Measurements from ENCODE around the gene GPR149.
"Not testable (repeated sequence)": the region's sequence is repeated elsewhere in the genome, so short reads cannot be mapped to it uniquely, and the experiment has no call there.

The GPR149 gene

GRCh38 chr3:154430014-154430413 is at the start of gene GPR149:
Gene GPR149, minus strand, starts transcription at chr3:154430190. Its CDS starts 575 bp downstream, at chr3:154429615.
- H3K4me1 ChIP-seq (ENCODE audit: control insufficient read depth in 1 of 2, insufficient read depth in 1 of 2, low read depth in 1 of 2, low read length in 1 of 2) = peaks cover 18 to 19% of the 10 kb centered on the region in 2 experiments
- no peak within 1 kb of the TSS for H3K27ac ChIP-seq
- peaks cover 70% of the 10 kb centered on the region for H3K27me3 ChIP-seq
- peak within 1 kb of the TSS; percentile 53 to 60 for H3K4me3 ChIP-seq (ENCODE audit: low read depth in 1 of 2, low read length in 1 of 2)
- no peaks in the 10 kb centered on the region for H3K36me3 ChIP-seq
- H3K9me3 ChIP-seq = no peaks in the 10 kb centered on the region
- TF ChIP-seq CTCF (IDR thresholded peaks at IDR 0.05) = no peak

DNA sequence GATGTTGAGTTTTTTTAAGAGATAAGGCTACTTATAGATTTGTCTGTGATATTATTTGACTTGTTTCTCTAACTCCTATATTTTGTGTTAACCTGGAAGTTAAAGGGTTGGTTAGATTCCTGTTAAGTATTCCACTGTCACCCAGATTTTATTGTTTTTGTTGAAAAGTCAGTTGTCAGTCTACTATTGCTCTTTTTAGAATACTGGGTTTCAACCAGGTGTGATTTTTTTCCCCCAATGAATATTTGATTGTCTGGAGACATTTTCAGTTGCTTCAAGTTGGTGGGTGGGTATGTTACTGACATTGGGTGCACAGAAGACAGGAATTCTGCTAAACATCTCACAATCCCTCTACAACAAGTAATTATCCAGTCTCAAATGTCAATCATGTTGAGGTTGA is 43.8 kb upstream of the GPR149 start:
- Histone ChIP-seq H3K27ac (no peak overlapping the region), H3K36me3 (no peaks in the 10 kb centered on the region), H3K9me3 (no peaks in the 10 kb centered on the region), H3K4me3 (ENCODE audit: low read depth in 1 of 2, low read length in 1 of 2) (no peak overlapping the region), H3K4me1 (ENCODE audit: control insufficient read depth in 1 of 2, insufficient read depth in 1 of 2, low read depth in 1 of 2, low read length in 1 of 2) (no peaks in the 10 kb centered on the region), H3K27me3 (no peaks in the 10 kb centered on the region)
- no peak for TF ChIP-seq CTCF (IDR thresholded peaks at IDR 0.05)

GRCh38 chr3:154469585-154469984 is 39.6 kb upstream of the GPR149 start:
- H3K4me1 ChIP-seq (ENCODE audit: control insufficient read depth in 1 of 2, insufficient read depth in 1 of 2, low read depth in 1 of 2, low read length in 1 of 2) = no peaks in the 10 kb centered on the region
- no peak overlapping the region for H3K27ac ChIP-seq
- no peaks in the 10 kb centered on the region for H3K27me3 ChIP-seq
- no peaks in the 10 kb centered on the region for H3K9me3 ChIP-seq
- no peak for TF ChIP-seq CTCF (IDR thresholded peaks at IDR 0.05)
- no peak overlapping the region for H3K4me3 ChIP-seq (ENCODE audit: low read depth in 1 of 2, low read length in 1 of 2)
- H3K36me3 ChIP-seq = no peaks in the 10 kb centered on the region

DNA sequence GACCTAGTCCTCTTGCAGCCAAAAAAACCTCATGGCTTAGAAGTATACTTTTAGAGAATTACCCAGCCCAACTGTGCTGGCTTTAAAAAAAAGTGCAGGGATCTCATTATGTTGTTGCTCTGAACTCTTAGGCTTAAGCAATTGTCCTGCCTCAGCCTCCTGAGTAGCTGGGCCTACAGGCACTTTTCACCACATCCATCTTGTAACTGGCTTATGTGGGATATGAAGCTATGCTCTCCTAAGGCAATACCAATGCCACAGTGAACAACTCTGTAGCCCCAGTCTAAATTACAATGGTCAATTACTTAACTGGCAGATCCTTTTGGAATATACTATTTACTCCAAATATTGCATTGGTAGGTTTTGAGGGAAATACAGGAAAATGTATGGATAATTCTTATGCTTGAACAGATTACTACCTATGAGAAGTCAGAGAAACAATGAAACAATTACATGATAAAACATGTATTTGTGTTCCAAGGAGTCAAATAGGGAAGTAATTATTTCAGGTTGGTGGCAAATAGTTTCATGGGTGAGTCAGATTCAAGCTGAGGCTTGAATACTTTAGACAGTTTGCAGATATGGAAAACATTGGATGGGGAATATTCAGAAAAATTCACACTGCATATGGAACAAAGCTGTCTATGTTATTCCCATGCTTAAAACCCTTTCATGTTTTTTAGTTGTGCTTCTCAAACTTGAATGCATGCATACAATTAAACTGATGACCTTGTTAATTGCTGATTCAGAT is 34.6 kb upstream of the GPR149 start:
- TF ChIP-seq CTCF (IDR thresholded peaks at IDR 0.05) = no peak
- no peaks in the 10 kb centered on the region for H3K4me1 ChIP-seq (ENCODE audit: control insufficient read depth in 1 of 2, insufficient read depth in 1 of 2, low read depth in 1 of 2, low read length in 1 of 2)
- no peak overlapping the region for H3K4me3 ChIP-seq (ENCODE audit: low read depth in 1 of 2, low read length in 1 of 2)
- no peaks in the 10 kb centered on the region for H3K9me3 ChIP-seq
- no peaks in the 10 kb centered on the region for H3K27me3 ChIP-seq
- no peak overlapping the region for H3K27ac ChIP-seq
- no peaks in the 10 kb centered on the region for H3K36me3 ChIP-seq

DNA sequence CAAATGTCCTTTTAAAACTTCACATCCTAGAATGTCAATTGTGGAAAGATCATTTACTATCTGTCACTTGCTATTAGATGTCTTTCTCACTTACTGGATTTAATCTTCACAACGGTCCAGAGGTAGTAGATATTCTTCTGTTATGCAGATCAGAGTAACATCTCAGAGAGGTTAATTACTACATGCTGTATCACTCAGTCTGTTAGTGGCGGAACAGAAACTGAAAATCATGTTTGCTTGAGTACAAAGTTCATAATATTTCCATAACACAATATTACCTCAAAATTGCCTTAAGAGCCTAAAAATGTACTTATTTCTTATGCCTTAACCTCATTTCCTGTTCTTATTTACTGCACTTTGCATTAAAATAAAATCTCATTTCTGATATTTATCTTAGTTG is 28.6 kb upstream of the GPR149 start:
- Histone ChIP-seq H3K9me3 (no peaks in the 10 kb centered on the region), H3K4me3 (ENCODE audit: low read depth in 1 of 2, low read length in 1 of 2) (no peak overlapping the region), H3K4me1 (ENCODE audit: control insufficient read depth in 1 of 2, insufficient read depth in 1 of 2, low read depth in 1 of 2, low read length in 1 of 2) (no peaks in the 10 kb centered on the region), H3K36me3 (no peaks in the 10 kb centered on the region), H3K27me3 (no peaks in the 10 kb centered on the region), H3K27ac (no peak overlapping the region)
- TF ChIP-seq CTCF (IDR thresholded peaks at IDR 0.05) = no peak

- H3K27ac ChIP-seq; H3K27me3 ChIP-seq; H3K36me3 ChIP-seq; H3K4me3 ChIP-seq (ENCODE audit: low read depth in 1 of 2, low read length in 1 of 2); H3K4me1 ChIP-seq (ENCODE audit: control insufficient read depth in 1 of 2, insufficient read depth in 1 of 2, low read depth in 1 of 2, low read length in 1 of 2); H3K9me3 ChIP-seq: not testable (repeated sequence)
These were observed 9.1 kb upstream of the GPR149 start for GRCh38 chr3:154439081-154439480.
